Large intestine (tissue), 3 donors: Measurements from ENCODE around the gene ITPK1. TPM values are rescaled to one million over a fixed set of nuclear protein-coding genes. Genes with fewer than 3 reads are reported as not detected.

Experiments
- DNase-seq, 2 donors: peaks; one replicate each; pipeline versions ENCODE4 v3.0.0 to v3.0.0-alpha.2; 2013
- H3K27ac ChIP-seq: one replicate; pipeline ENCODE4 v1.5.1; 2013; ENCODE audit warnings: low read length
- H3K27me3 ChIP-seq: 2 replicates; pipeline ENCODE4 v1.6.1; 2013; ENCODE audit warnings: low read length; ENCODE audit not compliant: control insufficient read depth, insufficient read depth
- H3K36me3 ChIP-seq: 2 replicates; pipeline ENCODE4 v1.6.1; 2013; ENCODE audit warnings: low read length; ENCODE audit not compliant: control insufficient read depth, insufficient read depth
- H3K4me1 ChIP-seq: one replicate; pipeline ENCODE4 v1.6.1; 2013; ENCODE audit warnings: low read length; ENCODE audit not compliant: control insufficient read depth, insufficient read depth
- H3K4me3 ChIP-seq: one replicate; pipeline ENCODE4 v1.5.1; 2013; ENCODE audit warnings: low read length
- H3K9me3 ChIP-seq: one replicate; pipeline ENCODE4 v1.6.1; 2013; ENCODE audit warnings: mild to moderate bottlenecking, low read depth, low read length, moderate library complexity; ENCODE audit not compliant: control insufficient read depth
- WGBS: methylation state at CpG from one replicate; pipeline ENCODE4 v1.1.5; 2013; ENCODE audit warnings: low lambda C conversion rate; ENCODE audit not compliant: insufficient coverage; 5-methylcytosine and 5-hydroxymethylcytosine counted together
- polyA plus RNA-seq: library from polyadenylated mRNA; unstranded; fragments of 120-200 nt; gene quantifications from one replicate; pipeline ENCODE4 v1.2.1, GENCODE V29; 2013

ITPK1 gene
- polyA plus RNA-seq, 1 donor = 139 TPM

GRCh38 chr14:92931681-92932447 is 183.9 kb downstream of the ITPK1 start:
- H3K4me3 ChIP-seq = no peak overlapping the region
- no peak overlapping the region for H3K27ac ChIP-seq
- no peak for DNase-seq
- H3K4me1 ChIP-seq = no peaks in the 10 kb centered on the region
- H3K36me3 ChIP-seq = peaks cover 11% of the 10 kb centered on the region
- WGBS = no CpG with 5 or more reads among the region's 18 CpGs
- H3K9me3 ChIP-seq = no peaks in the 10 kb centered on the region
- no peaks in the 10 kb centered on the region for H3K27me3 ChIP-seq

DNA sequence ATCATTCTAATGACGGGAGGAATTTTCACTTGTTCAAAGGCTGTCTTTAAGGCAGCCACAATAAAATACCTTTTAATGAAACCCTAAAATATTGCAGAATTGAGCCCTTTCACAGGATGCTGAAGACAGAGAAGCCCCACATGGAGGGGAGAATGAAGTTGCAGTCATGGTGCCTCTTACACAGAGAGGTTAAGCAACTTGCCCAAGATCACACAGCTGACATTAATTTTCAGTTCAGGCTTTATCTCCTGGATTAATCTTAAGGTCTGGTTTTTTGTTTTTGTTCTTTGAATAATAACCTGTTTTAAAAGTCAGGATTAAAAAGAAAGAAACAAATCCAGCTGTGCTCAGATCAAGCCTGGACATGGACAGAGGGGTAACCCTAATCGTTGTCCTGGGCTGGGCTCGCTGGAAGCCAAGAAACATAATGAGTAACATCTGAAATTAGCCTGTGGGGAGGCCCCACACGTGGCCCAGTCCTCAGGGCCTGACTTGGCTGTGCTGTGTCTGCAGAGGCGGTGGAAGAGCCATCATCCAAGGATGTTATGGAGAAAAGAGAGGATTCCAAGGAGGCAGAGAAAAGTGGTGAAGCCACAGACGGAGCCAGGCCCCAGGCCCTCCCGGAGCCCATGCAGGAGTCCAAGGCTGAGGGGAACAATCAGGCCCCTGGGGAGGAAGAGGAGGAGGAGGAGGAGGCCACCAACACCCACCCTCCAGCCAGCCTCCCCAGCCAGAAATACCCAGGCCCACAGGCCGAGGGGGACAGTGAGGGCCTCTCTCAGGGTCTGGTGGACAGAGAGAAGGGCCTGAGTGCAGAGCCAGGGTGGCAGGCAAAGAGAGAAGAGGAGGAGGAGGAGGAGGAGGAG is 184.8 kb downstream of the ITPK1 start:
- Histone ChIP-seq H3K36me3 (peaks cover 3% of the 10 kb centered on the region), H3K4me1 (no peaks in the 10 kb centered on the region), H3K9me3 (no peaks in the 10 kb centered on the region), H3K27ac (no peak overlapping the region), H3K4me3 (no peak overlapping the region), H3K27me3 (no peaks in the 10 kb centered on the region)
- WGBS = no CpG with 5 or more reads among the region's 8 CpGs
- no peak for DNase-seq

- Histone ChIP-seq H3K27me3 (peaks cover 3% of the 10 kb centered on the region), H3K36me3 (no peaks in the 10 kb centered on the region), H3K27ac (no peak overlapping the region), H3K4me1 (no peaks in the 10 kb centered on the region), H3K9me3 (no peaks in the 10 kb centered on the region), H3K4me3 (no peak overlapping the region)
- WGBS = no CpG with 5 or more reads among the region's 20 CpGs
- no peak for DNase-seq
Observed at GRCh38 chr14:92929689-92930608, 185.8 kb downstream of the ITPK1 start.

DNA sequence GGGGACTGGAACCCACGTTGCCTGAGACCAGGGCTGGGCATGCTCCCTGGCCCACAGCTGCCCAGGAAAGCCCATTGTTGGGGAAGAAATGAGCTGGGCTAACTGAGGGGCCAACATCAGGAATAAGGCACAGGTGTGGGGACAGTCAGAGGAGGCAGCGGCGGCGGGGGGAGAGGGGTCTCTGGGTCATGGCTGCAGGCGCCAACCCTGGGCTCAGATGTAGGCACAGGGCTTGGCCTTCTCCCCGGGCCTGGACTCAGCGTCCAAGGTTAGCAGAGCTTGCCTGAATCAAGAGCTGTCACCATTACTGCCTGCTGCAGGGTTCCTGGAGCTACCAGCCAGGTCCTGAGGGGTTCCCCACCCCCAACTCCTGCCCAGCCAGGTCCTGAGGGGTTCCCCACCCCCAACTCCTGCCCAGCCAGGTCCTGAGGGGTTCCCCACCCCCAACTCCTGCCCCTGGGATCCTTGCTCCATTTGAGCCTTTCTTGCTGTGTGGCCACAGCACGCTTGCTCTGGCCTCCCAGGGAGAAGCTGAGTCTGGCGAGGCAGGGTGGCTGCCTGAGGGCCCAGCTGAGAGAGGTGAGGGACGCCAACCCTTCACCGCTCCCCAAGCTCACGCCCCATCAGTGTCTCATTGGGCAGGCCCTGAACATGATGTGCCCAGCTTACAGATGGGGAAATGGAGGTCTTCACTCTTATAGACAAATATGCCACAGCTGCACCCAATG is 186.6 kb downstream of the ITPK1 start:
- Histone ChIP-seq H3K27me3 (peaks cover 5% of the 10 kb centered on the region), H3K4me3 (no peak overlapping the region), H3K4me1 (no peaks in the 10 kb centered on the region), H3K36me3 (no peaks in the 10 kb centered on the region), H3K27ac (no peak overlapping the region), H3K9me3 (no peaks in the 10 kb centered on the region)
- no CpG with 5 or more reads among the region's 12 CpGs for WGBS
- DNase-seq = no peak

DNA sequence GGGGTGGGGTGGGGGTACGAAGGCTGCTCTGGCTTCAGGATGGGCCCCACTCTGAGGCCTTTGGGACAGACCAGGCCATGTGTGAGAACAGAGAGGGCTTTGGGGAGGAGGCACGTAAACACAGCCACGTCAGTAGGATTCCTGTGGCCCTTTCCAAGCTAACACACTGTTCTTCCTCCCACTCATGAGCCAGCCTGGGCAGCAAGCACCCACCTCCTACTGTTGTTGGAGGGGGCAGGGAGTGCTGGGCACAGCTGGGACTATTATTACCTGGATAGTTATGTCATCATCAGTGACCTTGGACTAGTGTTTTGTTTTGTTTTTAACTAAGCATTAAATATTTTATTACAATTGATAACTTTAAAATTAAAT is 187.5 kb downstream of the ITPK1 start:
- H3K4me3 ChIP-seq = no peak overlapping the region
- no peaks in the 10 kb centered on the region for H3K9me3 ChIP-seq
- no peak overlapping the region for H3K27ac ChIP-seq
- H3K27me3 ChIP-seq = peaks cover 13% of the 10 kb centered on the region
- no peaks in the 10 kb centered on the region for H3K36me3 ChIP-seq
- peaks cover 3% of the 10 kb centered on the region for H3K4me1 ChIP-seq
- DNase-seq = no peak
- no CpG with 5 or more reads among the region's 3 CpGs for WGBS

DNA sequence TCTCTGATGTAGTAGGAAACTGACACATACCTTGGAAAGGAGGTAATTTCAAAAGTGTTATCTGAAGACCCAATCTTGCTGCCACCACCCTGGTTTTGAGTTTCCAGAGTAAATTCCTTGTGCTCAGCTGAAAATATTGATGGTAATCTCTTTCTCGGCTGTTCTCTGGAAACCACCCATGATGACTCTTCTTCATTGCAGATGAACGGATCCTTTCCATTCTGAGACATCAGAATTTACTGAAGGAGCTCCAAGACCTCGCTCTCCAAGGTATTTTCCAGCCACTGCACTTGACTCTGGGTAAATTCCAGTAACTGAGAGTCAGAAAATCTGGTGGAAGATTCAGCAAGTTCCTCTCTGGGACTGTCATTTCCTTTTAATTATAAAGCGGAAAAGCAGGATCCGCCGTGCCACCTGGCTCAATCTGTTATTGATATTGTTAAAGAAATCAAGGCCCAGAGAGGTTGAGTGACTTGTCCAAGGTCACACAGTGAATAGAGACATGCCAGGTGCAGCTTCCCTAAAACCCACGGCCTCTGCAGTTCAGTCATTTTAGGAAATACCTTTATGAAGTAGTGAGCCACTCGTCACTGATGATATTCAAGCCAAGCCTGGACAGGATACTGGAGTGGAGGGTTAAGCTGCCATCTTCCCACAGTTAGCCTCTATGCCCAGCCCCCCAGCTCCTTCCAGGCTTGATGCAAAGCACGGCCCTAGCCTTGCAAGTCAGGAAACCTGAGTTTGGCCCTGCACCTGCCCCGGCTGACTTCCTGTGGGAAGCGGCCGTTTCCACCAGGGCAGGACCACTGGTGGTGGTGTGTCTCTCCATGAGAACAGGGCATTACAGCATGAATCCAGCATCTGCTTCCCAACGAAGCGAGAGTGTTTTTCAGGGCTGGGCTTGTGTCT is 188.1 kb downstream of the ITPK1 start:
- no peak overlapping the region for H3K4me3 ChIP-seq
- H3K9me3 ChIP-seq = no peaks in the 10 kb centered on the region
- WGBS = no CpG with 5 or more reads among the region's 14 CpGs
- no peak for DNase-seq
- peaks cover 18% of the 10 kb centered on the region for H3K27me3 ChIP-seq
- H3K27ac ChIP-seq = no peak overlapping the region
- H3K4me1 ChIP-seq = peaks cover 3% of the 10 kb centered on the region
- H3K36me3 ChIP-seq = no peaks in the 10 kb centered on the region

DNA sequence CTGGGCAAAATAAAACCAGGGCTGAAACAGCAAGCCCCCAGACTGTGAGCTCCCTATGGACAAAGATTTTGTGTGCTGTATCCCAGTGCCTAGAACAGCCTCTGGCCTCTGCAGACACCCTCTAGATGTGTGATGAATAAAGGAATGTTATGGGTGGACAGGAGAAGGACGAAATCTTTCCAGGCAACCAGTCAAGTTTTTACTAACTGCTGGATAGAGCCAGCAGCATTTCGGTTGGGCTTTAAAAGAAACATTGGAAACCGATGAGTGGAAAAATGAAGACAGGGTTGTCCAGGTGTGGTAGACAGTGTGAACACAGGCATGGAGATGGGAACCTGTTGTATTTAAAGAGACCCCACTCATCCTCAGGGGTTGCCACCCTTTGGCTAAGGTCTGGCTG is 188.8 kb downstream of the ITPK1 start:
- peaks cover 3% of the 10 kb centered on the region for H3K4me1 ChIP-seq
- H3K27ac ChIP-seq = no peak overlapping the region
- no peaks in the 10 kb centered on the region for H3K36me3 ChIP-seq
- no peaks in the 10 kb centered on the region for H3K9me3 ChIP-seq
- WGBS = no CpG with 5 or more reads among the region's 3 CpGs
- no peak overlapping the region for H3K4me3 ChIP-seq
- no peak for DNase-seq
- peaks cover 22% of the 10 kb centered on the region for H3K27me3 ChIP-seq

DNA sequence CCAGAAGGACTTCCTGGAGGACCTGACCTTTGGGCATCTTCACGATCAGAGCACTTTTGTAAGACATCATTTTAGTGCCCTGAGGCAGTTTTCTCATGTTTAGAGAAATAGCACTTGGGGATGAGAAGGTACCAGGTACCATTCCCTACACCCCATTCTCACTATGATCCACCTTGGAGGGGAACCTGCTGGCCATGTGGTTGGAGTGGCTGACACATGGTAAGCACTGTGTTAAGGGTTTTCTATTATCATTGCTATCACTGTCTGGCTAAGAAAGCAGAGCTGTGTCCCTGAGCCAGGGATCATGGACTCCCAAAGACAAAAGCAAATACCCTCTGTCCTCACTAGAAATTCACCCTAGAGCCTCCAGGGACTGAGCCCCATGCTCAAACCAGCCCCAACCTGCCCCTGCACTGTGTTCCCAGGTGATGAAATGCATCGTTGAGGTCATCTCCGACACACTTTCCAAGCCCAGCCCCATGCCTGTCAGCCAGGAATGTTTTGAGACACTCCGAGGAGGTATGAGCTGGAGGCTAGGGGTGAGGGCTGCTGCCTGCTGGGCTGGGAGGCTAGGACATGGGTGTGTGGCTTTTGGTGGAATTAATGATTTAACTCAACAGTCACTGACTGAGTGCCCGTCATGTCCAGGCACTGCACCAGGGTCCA is 189.4 kb downstream of the ITPK1 start:
- Histone ChIP-seq H3K36me3 (no peaks in the 10 kb centered on the region), H3K4me1 (peaks cover 3% of the 10 kb centered on the region), H3K27ac (no peak overlapping the region), H3K9me3 (no peaks in the 10 kb centered on the region), H3K4me3 (no peak overlapping the region), H3K27me3 (peaks cover 25% of the 10 kb centered on the region)
- no peak for DNase-seq
- no CpG with 5 or more reads among the region's 5 CpGs for WGBS

- H3K36me3 ChIP-seq = no peaks in the 10 kb centered on the region
- no peak overlapping the region for H3K27ac ChIP-seq
Observed at GRCh38 chr14:92925446-92925845, 190.3 kb downstream of the ITPK1 start.

More at GRCh38 chr14:92925446-92925845, 190.3 kb downstream of the ITPK1 start:
- peaks cover 30% of the 10 kb centered on the region for H3K27me3 ChIP-seq
- H3K4me3 ChIP-seq = no peak overlapping the region
- no peak for DNase-seq
- peaks cover 3% of the 10 kb centered on the region for H3K4me1 ChIP-seq
- H3K9me3 ChIP-seq = no peaks in the 10 kb centered on the region
- no CpG with 5 or more reads among the region's 6 CpGs for WGBS
